SK-MEL-5 (cell line): ENCODE data around the gene CCDC74A. TPM values are rescaled to one million over a fixed set of nuclear protein-coding genes. Genes with fewer than 3 reads are reported as not detected.
"Not testable (repeated sequence)": the region's sequence is repeated elsewhere in the genome, so short reads cannot be mapped to it uniquely, and the experiment has no call there.

ENCODE experiments used
- DNase-seq: peaks from one replicate; pipeline ENCODE4 v3.0.0-alpha.2; 2016; ENCODE audit warnings: low read depth, low spot score
- in situ Hi-C: cut with HindIII; loops from 2 replicates; pipeline ENCODE4 v1.10.0; 2016; ENCODE audit warnings: low sequenced_read_pairs, high pct_unique_total_duplicates, low pct_unique_long_range_greater_than_20kb
- total RNA-seq: library from RNA; depleted of rRNA; stranded (reverse); fragments of >200 nt; shearing (Covaris generic); gene quantifications from 2 replicates; pipeline ENCODE4 v1.2.3, GENCODE V29; 2014

The CCDC74A gene
- total RNA-seq, 1 experiment from 2014 or later, result 3.8 TPM

DNA sequence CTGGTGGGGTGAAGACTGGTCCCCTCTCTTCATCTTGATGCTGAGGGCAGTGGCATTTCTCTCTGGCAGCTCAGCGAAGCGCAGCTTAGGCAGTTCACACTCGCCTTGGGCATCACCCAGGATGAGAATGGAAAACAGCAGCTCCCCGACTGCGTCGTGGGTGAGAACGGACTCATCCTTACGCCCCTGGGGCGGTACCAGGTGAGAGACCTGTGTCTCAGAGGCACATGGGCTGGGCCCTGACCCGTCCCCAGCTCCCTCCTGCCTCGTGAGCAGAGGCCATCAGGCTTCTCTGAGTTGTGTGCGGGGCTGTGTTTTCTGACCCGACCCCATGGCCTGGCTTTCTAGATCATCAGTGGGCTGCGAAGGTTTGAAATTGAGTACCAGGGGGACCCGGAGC is 8.2 kb upstream of the CCDC74A start:
- no peak for DNase-seq
- in situ Hi-C loops, result no loop called here

DNA sequence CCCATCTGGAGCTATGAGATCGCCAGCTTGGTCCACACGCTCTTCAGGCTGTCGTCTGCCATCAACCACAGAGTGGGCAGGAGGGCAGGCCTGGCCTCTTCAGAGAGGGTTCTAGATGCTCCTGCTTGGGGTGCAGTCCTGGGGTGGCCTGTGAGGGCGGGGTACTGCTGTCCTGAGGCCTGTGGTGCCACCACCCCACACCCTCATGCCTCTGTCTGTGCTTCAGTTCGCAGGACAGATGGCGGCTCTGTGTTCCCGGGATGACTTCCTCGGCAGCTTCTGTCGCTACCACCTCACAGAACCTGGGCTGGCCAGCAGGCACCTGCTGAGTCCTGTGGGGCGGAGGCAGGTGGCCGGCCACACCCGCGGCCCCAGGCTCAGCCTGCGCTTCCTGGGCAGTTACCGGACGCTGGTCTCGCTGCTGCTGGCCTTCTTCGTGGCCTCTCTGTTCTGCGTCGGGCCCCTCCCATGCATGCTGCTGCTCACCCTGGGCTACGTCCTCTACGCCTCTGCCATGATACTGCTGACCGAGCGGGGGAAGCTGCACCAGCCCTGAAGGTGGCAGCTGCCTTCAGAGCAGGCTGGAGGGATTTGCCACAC is 7.7 kb upstream of the CCDC74A start:
- DNase-seq, in situ Hi-C loops: not testable (repeated sequence)

DNA sequence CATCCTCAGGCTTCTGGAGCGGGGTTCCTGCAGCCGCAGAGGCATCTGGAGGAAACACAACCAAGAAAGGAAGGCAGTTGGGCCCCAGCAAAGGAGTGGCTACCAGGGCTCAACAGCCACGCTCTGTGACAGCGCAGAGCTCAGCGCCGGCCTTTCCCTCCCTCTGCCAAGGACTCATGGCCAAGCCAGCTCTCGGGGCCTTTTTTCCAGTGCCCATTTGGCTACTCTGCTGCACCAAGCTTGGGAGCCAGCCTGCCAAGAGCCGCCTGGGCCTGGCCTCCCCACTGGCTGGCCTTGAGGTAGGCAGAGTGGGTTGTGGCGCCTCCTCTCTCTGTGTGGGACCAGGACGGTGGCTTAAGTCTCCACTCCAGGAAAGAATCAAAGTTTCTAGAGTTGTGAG is 7.2 kb upstream of the CCDC74A start:
- no peak for DNase-seq
- in situ Hi-C loops, result no loop called here

DNA sequence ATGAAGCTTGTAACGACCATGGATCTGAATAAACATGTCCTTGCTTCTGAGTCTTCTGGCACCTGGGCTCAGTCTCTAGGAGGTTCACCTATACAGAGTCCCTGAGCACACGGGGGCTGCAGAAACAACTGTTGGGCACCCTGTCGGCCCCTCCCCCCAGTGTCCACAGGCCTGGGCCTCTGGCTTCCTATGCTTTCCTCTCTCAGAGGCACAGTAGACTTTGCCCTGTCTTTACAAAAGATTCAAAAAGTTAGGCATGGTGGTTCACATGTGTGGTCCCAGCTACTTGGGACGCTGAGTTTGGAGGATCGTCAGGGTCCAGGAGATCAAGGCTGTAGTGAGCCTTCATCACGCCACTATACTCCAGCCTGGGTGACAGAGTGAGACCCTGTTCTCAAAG is 6.2 kb upstream of the CCDC74A start:
- in situ Hi-C loops, DNase-seq: not testable (repeated sequence)

DNA sequence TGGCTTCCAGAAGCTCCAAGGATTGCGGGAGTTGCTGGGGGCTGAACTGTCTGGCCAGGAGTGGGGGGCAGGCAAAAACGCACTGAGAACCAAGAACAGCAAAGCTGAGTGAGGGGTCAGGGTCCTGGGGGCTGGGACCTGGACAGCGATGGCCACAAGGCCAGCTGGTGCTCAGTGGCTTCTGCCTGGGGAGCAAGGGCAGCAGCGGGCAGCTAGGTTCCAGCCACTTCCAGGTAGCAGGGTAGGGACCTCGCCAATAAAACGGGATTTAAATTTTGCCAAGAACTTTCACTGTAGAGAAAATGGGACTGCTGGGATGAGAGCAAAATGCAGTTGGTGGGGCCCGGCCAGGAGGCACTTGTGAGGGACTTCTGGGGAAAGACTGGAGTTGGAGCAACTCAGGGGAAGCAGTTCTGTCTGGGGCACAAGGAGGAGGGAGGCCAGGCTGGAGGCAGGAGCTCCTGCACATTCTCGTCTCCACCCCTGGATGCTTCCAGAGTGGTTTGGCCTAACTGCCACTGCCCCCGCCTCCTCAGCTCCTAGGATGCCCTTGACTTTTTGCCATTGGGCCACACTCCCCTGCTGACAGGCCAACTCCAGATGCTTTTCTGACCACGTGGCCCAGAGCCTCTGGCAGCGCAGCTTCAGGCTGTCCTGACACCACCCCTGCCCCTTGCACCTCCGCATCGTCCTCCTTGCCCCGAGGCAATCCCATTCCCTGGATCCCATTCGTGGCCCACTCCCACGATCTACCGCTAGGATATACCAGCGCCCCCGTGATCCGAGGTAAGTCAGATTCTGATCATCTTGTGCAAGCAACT is 5.5 kb upstream of the CCDC74A start:
- DNase-seq, result no peak
- in situ Hi-C loops, result no loop called here

DNA sequence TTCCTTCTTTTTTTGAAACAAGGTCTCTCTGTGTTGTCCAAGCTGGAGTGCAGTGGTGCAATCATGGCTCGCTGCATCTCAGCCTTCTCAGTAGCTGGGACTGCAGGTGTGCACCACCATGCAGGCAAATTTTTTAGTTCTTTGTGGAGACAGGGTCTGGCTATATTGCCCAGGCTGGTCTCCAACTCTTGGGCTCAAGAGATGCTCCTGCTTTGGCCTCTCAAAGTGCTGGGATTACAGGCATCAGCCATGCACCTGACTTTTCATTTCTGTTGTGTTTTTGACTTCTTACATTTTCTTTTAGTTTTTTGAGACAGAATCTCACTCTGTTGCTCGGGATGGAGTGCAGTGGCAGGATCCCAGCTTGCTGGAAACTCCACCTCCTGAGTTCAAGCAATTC is 2.4 kb upstream of the CCDC74A start:
- in situ Hi-C loops, DNase-seq: not testable (repeated sequence)

DNA sequence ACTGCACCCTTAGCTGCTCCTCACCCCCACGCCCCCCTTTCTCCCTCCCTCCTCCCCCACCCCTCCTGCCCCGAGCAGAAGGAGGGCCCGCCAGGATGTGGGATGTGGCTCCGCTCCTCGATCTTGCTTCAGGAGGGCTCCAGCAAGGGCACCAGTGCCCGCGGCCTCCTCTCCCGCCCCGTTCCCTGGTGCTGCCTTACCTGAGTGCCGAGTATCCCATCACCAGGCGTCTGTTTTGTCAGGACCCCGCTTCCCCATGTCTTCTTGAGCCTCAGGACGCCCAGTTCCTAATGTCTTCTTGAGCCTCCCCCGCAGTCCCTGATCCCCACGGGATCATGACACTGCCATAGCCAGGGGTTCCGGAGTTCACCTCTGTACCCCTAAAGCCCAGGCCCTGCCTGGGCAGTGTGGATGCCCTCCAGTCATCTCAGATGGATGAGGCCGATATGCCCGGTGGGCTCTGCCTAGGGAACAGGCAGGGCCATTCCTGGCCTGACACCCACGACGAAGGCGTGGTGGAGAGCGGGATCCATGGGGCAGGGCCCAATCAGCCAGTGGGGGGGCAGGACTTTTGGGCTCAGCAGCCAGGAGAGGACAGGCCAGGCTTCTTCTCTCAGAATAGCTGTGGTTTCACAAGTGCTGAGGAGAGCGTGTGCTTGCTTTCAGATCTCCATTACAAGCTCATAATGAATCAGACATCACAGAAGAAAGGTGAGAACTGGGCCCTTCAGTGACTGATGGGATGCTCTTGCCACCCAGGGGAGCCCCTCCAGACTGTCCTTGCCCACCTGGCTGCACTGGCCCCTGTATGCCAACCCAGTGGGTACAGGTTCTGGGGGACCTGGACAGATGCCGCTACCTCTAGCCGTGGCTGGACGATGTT is 1.5 kb downstream of the CCDC74A start:
- in situ Hi-C loops, DNase-seq: not testable (repeated sequence)

DNA sequence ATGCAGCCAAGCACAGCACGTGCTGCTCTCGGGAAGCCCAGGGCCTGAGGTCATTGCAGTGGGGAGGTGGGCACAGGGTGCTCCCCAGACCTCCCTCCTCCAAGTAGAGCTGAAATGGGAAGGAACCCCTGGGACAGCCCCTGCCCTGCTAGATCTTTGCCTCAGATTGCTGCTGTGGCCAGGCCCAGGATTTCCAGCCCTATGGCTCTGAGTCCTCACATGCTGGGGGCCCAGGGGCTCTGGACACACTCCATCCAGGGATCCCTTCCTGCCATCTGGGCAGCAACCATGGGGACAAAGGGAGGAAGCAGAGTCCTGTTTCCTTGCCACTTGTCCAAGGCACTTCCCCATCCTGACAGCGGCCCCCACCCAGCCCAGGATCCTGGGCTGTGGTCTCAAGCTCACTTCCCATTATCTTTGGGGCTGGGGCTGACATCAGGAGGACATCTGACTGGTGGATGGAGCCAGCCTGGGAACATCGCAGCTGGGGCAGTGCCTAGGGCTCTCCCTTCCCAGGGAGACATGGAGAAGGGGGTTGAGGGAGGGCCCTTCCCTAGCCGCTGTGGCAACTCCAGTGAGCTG is 2.3 kb downstream of the CCDC74A start:
- in situ Hi-C loops, DNase-seq: not testable (repeated sequence)

DNA sequence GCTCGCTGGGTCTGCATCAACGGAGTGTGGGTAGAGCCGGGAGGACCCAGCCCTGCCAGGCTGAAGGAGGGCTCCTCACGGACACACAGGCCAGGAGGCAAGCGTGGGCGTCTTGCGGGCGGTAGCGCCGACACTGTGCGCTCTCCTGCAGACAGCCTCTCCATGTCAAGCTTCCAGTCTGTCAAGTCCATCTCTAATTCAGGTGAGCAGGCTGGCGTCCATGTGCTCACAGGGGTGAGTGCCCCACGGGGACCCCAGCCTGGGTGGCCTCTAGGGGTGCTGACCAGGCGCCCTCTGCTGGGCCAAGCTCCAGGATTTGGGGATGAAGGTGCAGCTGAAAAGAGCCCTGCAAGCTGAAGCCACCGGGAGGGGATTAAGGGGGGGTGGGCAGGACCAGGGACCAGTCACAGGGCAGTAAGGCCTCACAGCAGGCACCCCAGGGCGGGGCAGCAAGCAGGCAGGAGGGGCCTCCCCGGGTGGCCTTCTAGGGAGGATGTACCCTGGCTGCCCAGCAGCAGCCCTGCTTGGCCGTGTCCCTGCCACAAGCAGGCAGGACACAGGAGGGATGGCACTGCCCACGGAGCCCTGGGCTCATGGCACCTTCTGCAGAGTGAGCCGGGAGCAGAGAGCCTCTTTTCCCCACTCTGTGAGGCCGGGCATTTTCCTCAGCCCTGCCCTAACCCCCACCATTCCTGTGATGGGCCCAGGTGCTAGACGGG is 3.1 kb downstream of the CCDC74A start:
- DNase-seq, in situ Hi-C loops: not testable (repeated sequence)

DNA sequence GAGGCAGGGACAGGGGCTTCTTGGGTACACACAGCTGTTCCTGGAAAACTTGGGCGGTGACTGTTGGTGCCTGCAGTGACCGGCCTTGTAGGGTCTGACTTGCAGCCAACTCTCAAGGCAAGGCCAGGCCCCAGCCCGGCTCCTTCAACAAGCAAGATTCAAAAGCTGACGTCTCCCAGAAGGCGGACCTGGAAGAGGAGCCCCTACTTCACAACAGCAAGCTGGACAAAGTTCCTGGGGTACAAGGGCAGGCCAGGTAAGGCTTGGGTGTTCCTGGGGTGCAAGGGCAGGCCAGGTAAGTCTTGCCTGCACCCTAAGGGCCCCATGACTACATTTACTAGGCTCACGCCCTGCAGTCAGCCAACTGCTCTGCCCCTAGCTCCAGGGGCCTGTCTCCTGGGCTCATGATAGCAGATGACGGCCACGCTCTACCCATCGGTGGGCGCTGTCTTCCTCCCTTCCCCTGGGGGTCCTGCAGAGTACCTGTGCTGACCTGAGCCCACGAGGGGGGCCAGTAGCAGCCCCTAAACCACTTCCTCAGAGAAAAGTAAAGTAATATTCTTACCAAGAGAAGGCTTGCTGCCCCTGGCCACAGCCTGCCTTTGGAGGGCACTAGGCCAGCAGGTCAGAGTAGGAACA is 4.0 kb downstream of the CCDC74A start:
- in situ Hi-C loops, result not testable (repeated sequence)

DNA sequence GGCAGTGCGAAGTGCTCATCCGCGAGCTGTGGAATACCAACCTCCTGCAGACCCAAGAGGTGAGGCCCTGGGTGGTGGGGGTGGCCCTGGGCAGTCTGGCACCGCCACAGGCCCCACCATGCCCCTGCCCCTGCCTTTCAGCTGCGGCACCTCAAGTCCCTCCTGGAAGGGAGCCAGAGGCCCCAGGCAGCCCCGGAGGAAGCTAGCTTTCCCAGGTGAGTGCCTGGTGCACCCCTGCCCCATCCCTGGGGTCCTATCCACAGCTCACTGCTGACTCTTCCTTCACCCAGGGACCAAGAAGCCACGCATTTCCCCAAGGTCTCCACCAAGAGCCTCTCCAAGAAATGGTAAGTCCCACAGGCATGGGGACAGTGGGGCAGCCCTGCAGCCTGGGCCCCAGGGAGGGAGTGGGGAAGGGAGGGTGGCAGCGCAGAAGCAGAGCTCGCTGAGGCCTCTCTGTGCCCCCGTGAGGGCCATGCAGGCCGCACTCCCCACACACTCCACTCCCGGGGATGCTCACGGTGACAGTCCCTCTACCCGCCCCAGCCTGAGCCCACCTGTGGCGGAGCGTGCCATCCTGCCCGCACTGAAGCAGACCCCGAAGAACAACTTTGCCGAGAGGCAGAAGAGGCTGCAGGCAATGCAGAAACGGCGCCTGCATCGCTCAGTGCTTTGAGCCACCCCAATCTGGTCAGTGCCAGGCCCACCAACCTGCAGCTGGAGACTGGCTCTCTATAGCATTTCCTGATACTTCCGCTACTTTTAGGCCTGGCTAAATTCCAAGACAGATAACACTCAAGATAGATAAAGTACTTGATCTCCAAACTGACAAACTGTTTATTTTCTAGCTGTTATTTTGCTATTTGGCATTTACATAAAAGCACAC is 5.3 kb downstream of the CCDC74A start:
- DNase-seq, in situ Hi-C loops: not testable (repeated sequence)

More for the DNA sequence above, 4.0 kb downstream of the CCDC74A start:
- DNase-seq, result not testable (repeated sequence)

DNA sequence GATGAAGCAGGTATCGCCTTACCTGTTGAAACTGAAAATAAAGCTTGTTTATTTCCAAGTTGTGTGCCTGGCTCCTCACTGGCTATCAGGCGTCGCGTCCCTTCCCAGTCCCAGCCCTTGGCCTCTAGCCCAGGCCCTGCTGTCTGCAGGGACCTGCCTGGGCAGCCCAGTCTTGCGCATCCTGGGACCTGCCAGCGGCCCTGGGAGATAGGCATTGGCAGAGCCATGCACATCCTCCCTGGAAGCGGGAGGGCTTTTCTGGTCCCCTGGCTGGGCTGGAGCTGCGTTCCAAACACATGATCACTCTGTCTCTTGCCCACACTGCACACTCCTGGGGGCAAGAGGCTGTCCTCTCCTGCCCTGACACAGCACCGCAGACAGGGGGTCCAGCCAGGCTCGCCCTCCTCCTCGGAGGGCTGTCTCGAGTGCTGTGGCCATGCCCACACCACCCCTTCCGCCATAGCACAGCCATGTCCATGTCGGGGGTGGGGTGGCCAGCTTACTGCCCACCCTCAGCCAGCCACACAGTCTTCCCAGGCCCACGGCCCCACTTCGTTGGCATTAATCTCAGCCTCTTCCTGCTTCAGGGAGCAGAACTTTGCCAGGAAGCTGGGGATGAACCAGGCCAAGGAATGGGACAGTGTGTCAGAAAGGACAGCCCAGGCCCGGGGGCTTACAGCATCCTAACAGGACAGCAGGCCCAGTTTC is 6.1 kb downstream of the CCDC74A start:
- in situ Hi-C loops, result not testable (repeated sequence)

DNA sequence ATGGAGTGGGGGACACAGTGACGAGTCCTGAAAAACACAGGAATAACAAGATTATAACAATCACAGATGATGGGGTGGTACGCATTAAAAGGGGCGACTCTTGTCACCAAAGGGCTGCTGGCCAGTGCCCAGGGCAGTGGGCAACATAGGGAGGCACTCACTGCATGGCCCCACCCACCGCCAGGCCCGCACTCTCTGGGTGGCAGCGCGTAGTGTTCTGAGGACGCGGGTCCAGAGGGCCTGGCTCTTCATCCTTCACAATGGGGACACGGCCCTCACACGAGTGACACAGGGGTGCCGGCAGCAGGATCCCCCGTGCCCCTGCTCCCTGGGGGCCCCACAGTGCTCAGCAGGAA is 6.6 kb downstream of the CCDC74A start:
- in situ Hi-C loops, DNase-seq: not testable (repeated sequence)

More for the DNA sequence above, 6.1 kb downstream of the CCDC74A start:
- DNase-seq, result not testable (repeated sequence)

DNA sequence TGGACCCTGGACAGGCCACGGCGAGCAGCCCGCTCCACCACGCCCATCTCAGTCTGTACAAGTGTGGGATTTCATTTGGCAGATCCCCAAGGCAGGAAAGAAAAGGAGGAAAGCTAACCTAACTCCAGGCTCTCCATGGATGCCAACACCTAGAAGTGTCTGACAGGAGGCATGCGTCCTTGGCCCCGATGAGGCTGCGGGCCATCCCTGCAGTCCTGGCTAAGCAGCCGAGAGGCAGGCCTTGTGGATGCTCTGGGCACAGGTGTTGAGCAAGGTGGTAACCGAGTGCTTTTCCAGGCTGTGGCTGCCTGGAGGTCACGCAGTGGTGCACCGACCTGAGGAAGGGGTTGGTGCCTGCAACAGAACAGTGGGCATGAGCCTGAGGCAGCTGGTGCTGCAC is 7.3 kb downstream of the CCDC74A start:
- in situ Hi-C loops, DNase-seq: not testable (repeated sequence)

DNA sequence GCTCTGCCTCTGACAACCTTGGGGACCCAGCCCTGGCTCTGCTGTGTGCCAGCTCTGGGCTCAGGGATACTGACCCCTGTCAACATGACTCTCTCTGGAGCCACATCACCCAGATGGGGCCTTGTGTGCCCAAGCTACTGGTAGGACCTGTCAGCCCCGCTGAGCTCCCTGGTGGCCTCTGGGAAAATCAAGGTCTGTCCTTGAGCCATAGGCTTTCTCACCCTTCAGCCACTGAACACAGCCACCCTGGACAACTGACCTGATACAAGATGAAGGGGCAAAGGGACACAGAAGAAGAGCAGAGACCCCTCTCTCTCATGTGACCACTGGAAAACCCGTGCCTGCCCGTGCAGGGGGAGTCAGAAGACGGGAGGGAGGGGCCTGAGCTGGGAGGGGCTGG is 7.8 kb downstream of the CCDC74A start:
- in situ Hi-C loops, result no loop called here
- no peak for DNase-seq
